A549 treated with dexamethasone at 1 μM for 4 hours (cell line): ENCODE results near the gene UNC5CL. TPM values are rescaled to one million over a fixed set of nuclear protein-coding genes. Genes with fewer than 3 reads are reported as not detected.

ENCODE experiments used
- total RNA-seq: library from RNA; stranded (reverse); fragments of 200-300 nt; extraction: Qiagen RNA extraction; gene quantifications from 5 replicates; pipeline ENCODE4 v1.2.3, GENCODE V29; 2022

The UNC5CL gene
- total RNA-seq, result 0.29 to 0.60 TPM (median 0.47 TPM) in 5 replicates

DNA sequence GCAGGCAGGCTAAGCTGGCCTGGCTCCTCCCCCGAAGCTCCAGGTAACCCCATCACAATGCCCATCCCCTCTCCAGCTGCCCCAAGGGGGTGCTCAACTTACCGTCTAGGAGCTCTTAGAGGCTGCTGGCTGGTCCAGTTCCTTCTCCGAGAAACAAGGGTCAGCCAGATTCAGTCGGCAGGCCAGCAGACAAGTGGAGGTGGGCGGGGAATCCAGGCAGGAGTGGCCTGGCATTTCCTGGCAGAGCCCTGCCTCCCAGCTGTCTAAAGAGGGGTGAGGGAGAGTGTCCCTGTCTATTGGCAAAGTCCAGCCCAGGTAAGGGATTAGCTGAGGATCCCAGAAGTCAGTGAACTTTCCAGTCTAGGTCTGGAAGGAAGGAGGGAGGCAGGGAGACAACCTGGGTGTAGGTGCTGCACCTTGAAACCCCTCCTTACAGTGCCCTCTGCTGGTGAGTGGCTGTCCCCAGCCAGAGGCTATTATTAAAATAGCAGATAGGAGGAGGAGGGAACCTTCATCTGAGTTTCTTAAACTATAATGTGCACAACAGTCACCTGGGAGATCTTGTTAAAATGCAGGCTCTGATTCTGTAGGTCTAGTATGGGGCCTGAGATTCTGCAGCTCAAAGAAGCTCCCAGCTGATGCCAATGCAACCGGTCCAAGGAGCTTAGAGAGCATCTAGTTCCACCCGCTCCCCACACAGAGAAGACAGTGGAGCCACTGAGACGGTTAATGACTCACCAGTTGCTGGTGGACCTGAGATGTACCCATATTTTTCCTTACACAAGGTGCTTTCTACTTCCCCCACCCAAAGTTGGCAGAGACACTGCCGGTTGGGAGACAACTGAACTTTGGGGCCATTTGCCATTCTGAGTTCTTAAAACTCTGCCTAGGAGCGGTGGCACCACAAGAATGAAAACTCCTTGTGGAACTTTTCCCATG, at the start of gene UNC5CL:
UNC5CL (minus strand) TSS at position 162 of the 939 bp plus-strand sequence. CDS start 4,147 bp downstream, outside the sequence.

GRCh38 chr6:41072836-41073202, 33.8 kb upstream of the UNC5CL start, which contains the start of gene NFYA:
TSS of gene NFYA (plus strand) at chr6:41072974. CDS start at chr6:41079090, 6,116 bp downstream.

DNA sequence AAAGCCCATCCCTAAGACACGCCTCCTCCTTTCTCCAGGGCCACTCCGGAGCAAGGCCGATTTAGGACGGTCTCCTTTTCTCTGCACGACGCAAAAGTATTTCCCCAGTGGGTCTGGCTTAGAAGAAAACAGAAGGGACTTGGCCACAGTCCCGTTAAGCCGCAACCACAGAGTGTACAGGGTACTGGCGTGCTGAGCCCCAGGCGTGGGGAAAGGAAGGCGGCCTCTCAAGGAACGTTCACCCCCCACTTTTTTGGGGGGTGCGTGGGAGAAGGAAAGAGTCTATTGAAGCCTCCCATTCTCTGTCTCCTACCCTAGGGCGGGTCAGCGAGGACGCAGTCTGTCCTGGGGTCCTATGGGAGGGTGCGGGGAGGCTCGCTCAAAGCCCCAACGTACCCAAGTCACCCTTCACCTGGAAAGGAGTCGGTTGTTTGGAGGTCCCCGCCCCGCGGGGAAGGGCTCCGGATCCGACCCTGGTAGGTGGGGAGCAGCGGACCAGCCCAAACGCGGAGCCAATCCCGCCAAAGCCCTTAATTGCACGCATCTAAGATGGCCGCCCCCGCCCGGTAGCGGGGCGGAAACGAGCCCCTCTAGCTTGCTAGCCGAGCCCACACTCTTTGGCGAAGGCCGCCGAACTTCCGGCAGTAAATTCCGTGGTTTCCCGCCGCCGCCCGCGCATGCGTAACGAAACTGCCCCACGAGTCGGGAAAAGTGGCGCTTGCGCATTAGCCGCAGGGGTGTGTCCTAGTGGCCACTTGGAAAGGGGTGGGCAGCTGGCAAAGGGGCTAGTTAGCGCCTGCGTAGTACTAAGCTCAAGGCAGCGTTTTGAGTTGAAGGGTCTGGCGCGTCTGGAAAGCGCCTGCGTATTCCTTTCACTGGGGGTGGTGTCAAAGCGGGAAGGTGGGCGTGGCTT, 33.2 kb upstream of the UNC5CL start, which contains the start of gene OARD1:
OARD1 (minus strand) TSS at position 434 of the 913 bp plus-strand sequence. CDS start 722 bp downstream, outside the sequence.

GRCh38 chr6:41053041-41053440, 14.0 kb upstream of the UNC5CL start, which contains the start of gene APOBEC2:
TSS of gene APOBEC2 (plus strand) at chr6:41053202. CDS start at chr6:41053348, 146 bp downstream.

DNA sequence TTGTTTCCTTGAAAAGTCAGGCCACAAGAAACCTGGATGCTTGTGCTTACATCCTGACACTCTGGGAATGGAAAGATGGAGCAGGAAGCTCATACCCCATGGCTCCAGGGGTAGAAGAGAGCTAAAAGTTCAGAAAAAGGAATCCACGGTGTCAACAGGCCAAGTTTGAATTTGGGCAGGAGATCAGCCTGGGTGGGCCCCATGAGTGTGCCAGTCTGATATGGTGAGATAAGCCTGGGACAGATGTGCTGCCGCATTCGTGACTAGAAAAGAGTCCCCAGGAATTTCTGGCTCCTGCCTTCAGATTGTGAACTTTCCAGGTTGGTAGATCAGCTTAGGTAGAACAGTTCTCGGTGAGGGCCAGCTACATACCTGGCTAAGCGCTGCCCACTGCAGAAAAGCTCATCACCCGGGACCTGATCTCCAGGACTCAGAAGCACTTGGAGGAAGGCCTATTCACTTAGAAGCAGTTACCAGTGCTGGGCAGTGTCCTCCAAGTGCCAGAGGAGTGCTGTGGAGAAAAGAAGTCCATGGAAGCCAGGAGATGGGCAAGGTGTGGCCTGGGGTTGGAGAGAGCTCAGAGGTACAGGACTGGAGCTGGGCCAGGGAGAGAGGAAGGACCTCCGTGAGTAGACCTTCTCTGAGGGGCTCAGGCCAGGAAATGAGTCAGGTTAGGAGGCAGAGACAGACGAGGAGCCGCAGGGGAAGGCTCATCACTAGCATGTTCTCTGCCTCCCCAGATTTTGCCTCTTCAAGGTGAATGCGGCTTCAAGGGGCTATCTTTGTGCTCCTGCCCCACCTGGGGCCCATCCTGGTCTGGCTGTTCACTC, 3.4 kb upstream of the UNC5CL start, which contains the start of gene TSPO2:
TSPO2 (plus strand) TSS at position 242 of the 830 bp plus-strand sequence; CDS start at position 761, 519 bp downstream.

Other genes with a start within 250 kb of the UNC5CL start
- gene TSPO2, start 3.2 kb upstream of the UNC5CL start, total RNA-seq, result 0.13 TPM in 1 of 5 replicates, not detected in the others
- gene APOBEC2, start 14.0 kb upstream of the UNC5CL start, total RNA-seq, result not detected in 5 replicates
- gene OARD1, start 33.1 kb upstream of the UNC5CL start, total RNA-seq, result 19.2 to 21.7 TPM (median 20.2 TPM) in 5 replicates
- 11.7 to 15.7 TPM (median 14.4 TPM) in 5 replicates for gene NFYA, start 33.8 kb upstream of the UNC5CL start, total RNA-seq
- not detected in 5 replicates for gene TREML1, start 115.1 kb upstream of the UNC5CL start, total RNA-seq
- 0.08 TPM in 1 of 5 replicates, not detected in the others for gene TREM2, start 123.9 kb upstream of the UNC5CL start, total RNA-seq
- not detected in 5 replicates for gene TREML2, start 161.9 kb upstream of the UNC5CL start, total RNA-seq
- gene TREML4, start 189.1 kb upstream of the UNC5CL start, total RNA-seq, result not detected in 5 replicates
- gene TREM1, start 247.5 kb upstream of the UNC5CL start, total RNA-seq, result 0.12 to 0.54 TPM (median 0.25 TPM) in 5 replicates